Prostate gland (tissue), 2 donors: ENCODE results near the gene ITPR2.

Experiments used
- CTCF ChIP-seq, 4 experiments: fragments of 200-600 bp in 2 of 4; fragments of 450-650 bp in 2 of 4; sonication (generic) in 2 of 4; IDR thresholded peaks; 1 replicate in 3 of 4; 2 replicates in 1 of 4; pipeline ENCODE4 v1.5.1; 2016 to 2019; ENCODE audit warnings: antibody characterized with exemption in 4 of 4, mild to moderate bottlenecking in 2 of 4, moderate library complexity in 2 of 4
- POLR2A ChIP-seq: fragments of 450-650 bp; IDR thresholded peaks from one replicate; pipeline ENCODE4 v1.6.1; 2016; ENCODE audit warnings: antibody characterized with exemption, mild to moderate bottlenecking
- POLR2AphosphoS5 ChIP-seq: sonication (generic); formaldehyde crosslinking; IDR thresholded peaks from one replicate; pipeline ENCODE4 v1.6.1; 2017; ENCODE audit warnings: antibody characterized with exemption

- TF ChIP-seq CTCF (IDR thresholded peaks at IDR 0.05) (no peak), POLR2A (no peak), POLR2AphosphoS5 (no peak)
Observed at GRCh38 chr12:26825459-26826016, 7.5 kb downstream of the ITPR2 start.
